ENCODE results near the gene RABL2A. TPM values are rescaled to one million over a fixed set of nuclear protein-coding genes. Genes with fewer than 3 reads are reported as not detected.
A peak's percentile ranks its signal among the peaks of the same experiment; 100 is the strongest.
"Not testable (repeated sequence)": the region's sequence is repeated elsewhere in the genome, so short reads cannot be mapped to it uniquely, and the experiment has no call there.

The RABL2A gene
- total RNA-seq, 1 experiment from 2014 or later = 6.5 TPM

- not testable (repeated sequence) for DNase-seq (ENCODE audit: low read depth)
Measured at GRCh38 chr2:113606036-113606435, 21.0 kb upstream of the RABL2A start.

GRCh38 chr2:113609822-113610221, 17.2 kb upstream of the RABL2A start:
- DNase-seq (ENCODE audit: low read depth) = not testable (repeated sequence)

GRCh38 chr2:113621002-113621401, 6.1 kb upstream of the RABL2A start:
- DNase-seq (ENCODE audit: low read depth) = not testable (repeated sequence)

- not testable (repeated sequence) for DNase-seq (ENCODE audit: low read depth)
Measured at GRCh38 chr2:113625906-113626305, 1.2 kb upstream of the RABL2A start.

GRCh38 chr2:113632849-113633345, 5.8 kb downstream of the RABL2A start:
- DNase-seq (ENCODE audit: low read depth) = not testable (repeated sequence)

GRCh38 chr2:113635358-113635757, 8.3 kb downstream of the RABL2A start:
- not testable (repeated sequence) for DNase-seq (ENCODE audit: low read depth)

- not testable (repeated sequence) for DNase-seq (ENCODE audit: low read depth)
Measured at GRCh38 chr2:113636226-113636625, 9.2 kb downstream of the RABL2A start.

- DNase-seq (ENCODE audit: low read depth) = not testable (repeated sequence)
Measured at GRCh38 chr2:113638084-113638483, 11.0 kb downstream of the RABL2A start.

GRCh38 chr2:113646217-113646616, 19.2 kb downstream of the RABL2A start:
- DNase-seq (ENCODE audit: low read depth) = not testable (repeated sequence)

GRCh38 chr2:113650834-113651815, 24.1 kb downstream of the RABL2A start:
- peak; percentile 15 for DNase-seq (ENCODE audit: low read depth)

- DNase-seq (ENCODE audit: low read depth) = not testable (repeated sequence)
Measured at GRCh38 chr2:113652599-113652998, 25.5 kb downstream of the RABL2A start.

- DNase-seq (ENCODE audit: low read depth) = not testable (repeated sequence)
Measured at GRCh38 chr2:113656031-113656624, 29.1 kb downstream of the RABL2A start.

GRCh38 chr2:113657735-113658134, 30.7 kb downstream of the RABL2A start:
- DNase-seq (ENCODE audit: low read depth) = not testable (repeated sequence)

- not testable (repeated sequence) for DNase-seq (ENCODE audit: low read depth)
Measured at GRCh38 chr2:113663285-113664060, 36.4 kb downstream of the RABL2A start.

GRCh38 chr2:113664761-113665533, 37.9 kb downstream of the RABL2A start:
- not testable (repeated sequence) for DNase-seq (ENCODE audit: low read depth)

GRCh38 chr2:113669013-113669412, 41.9 kb downstream of the RABL2A start:
- not testable (repeated sequence) for DNase-seq (ENCODE audit: low read depth)

- DNase-seq (ENCODE audit: low read depth) = no peak
Measured at GRCh38 chr2:113672326-113672932, 45.4 kb downstream of the RABL2A start.

- no peak for DNase-seq (ENCODE audit: low read depth)
Measured at GRCh38 chr2:113675875-113676274, 48.8 kb downstream of the RABL2A start.

- DNase-seq (ENCODE audit: low read depth) = no peak
Measured at GRCh38 chr2:113676623-113677266, 49.7 kb downstream of the RABL2A start.

GRCh38 chr2:113677330-113677729, 50.3 kb downstream of the RABL2A start:
- DNase-seq (ENCODE audit: low read depth) = no peak
